ENCODE data around the gene SNX30. TPM values are rescaled to one million over a fixed set of nuclear protein-coding genes. Genes with fewer than 3 reads are reported as not detected.

SNX30 gene
- total RNA-seq, 1 experiment from 2014 or later = 6.9 TPM

DNA sequence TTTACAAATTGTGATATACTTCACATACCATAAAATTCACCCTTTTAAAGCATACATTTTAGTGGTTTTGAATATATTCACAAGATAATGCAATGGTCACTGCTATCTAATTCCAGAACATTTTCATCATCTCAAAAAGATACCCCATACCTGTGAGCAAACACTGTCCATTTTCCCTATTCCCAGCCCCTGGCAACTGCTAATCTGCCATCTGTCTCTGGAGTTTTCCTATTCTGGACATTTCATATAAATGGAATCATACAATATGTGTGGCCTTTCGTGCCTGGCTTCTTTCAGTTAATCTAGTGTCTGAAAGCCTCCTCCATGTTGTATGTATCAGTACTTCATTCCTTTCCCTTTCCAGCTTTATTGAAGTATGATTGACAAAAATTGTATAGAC, 14.7 kb downstream of the SNX30 start:
- intact Hi-C loops (cut with micrococcal nuclease; ENCODE audit: unreplicated experiment) = no loop called here
- Histone ChIP-seq H3K27me3 (ENCODE audit: control insufficient read depth, insufficient read depth, low read length) (no peaks in the 10 kb centered on the region), H3K4me3 (ENCODE audit: low read depth in 2 of 2, low read length in 2 of 2) (no peak overlapping the region), H3K9me3 (ENCODE audit: control insufficient read depth, insufficient read depth, low read depth, low read length) (no peaks in the 10 kb centered on the region), H3K4me1 (ENCODE audit: control insufficient read depth, insufficient read depth, low read length) (no peaks in the 10 kb centered on the region), H3K36me3 (ENCODE audit: control insufficient read depth, insufficient read depth, low read length) (no peaks in the 10 kb centered on the region), H3K27ac (ENCODE audit: low read length) (no peak overlapping the region)
- TF ChIP-seq TCF7L2 (IDR thresholded peaks at IDR 0.05; ENCODE audit: low read depth, low read length) (no peak), SIN3A (IDR thresholded peaks at IDR 0.05; ENCODE audit: borderline replicate concordance, insufficient read depth, low read depth, low read length) (no peak), POLR2AphosphoS5 (IDR thresholded peaks at IDR 0.05; ENCODE audit: low read depth, low read length) (no peak)
- TF ChIP-seq, protein P1, sequence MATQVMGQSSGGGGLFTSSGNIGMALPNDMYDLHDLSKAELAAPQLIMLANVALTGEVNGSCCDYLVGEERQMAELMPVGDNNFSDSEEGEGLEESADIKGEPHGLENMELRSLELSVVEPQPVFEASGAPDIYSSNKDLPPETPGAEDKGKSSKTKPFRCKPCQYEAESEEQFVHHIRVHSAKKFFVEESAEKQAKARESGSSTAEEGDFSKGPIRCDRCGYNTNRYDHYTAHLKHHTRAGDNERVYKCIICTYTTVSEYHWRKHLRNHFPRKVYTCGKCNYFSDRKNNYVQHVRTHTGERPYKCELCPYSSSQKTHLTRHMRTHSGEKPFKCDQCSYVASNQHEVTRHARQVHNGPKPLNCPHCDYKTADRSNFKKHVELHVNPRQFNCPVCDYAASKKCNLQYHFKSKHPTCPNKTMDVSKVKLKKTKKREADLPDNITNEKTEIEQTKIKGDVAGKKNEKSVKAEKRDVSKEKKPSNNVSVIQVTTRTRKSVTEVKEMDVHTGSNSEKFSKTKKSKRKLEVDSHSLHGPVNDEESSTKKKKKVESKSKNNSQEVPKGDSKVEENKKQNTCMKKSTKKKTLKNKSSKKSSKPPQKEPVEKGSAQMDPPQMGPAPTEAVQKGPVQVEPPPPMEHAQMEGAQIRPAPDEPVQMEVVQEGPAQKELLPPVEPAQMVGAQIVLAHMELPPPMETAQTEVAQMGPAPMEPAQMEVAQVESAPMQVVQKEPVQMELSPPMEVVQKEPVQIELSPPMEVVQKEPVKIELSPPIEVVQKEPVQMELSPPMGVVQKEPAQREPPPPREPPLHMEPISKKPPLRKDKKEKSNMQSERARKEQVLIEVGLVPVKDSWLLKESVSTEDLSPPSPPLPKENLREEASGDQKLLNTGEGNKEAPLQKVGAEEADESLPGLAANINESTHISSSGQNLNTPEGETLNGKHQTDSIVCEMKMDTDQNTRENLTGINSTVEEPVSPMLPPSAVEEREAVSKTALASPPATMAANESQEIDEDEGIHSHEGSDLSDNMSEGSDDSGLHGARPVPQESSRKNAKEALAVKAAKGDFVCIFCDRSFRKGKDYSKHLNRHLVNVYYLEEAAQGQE (IDR thresholded peaks at IDR 0.05; ENCODE audit: insufficient read depth in 1 of 2, low read depth in 2 of 2, low read length in 1 of 2) = no peak
- TF ChIP-seq, protein P2, sequence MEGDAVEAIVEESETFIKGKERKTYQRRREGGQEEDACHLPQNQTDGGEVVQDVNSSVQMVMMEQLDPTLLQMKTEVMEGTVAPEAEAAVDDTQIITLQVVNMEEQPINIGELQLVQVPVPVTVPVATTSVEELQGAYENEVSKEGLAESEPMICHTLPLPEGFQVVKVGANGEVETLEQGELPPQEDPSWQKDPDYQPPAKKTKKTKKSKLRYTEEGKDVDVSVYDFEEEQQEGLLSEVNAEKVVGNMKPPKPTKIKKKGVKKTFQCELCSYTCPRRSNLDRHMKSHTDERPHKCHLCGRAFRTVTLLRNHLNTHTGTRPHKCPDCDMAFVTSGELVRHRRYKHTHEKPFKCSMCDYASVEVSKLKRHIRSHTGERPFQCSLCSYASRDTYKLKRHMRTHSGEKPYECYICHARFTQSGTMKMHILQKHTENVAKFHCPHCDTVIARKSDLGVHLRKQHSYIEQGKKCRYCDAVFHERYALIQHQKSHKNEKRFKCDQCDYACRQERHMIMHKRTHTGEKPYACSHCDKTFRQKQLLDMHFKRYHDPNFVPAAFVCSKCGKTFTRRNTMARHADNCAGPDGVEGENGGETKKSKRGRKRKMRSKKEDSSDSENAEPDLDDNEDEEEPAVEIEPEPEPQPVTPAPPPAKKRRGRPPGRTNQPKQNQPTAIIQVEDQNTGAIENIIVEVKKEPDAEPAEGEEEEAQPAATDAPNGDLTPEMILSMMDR (IDR thresholded peaks at IDR 0.05) = no peak
- ChIA-PET POLR2A (no interaction called here), CTCF (no interaction called here)
- in situ Hi-C loops (cut with HindIII; ENCODE audit: low pct_unique_long_range_greater_than_20kb, low sequenced_read_pairs) = no loop called here
- no TSS peak for BruUV-seq (replicated peaks)
- ATAC-seq (no peak), DNase-seq (ENCODE audit: low read depth, low spot score) (no peak)

DNA sequence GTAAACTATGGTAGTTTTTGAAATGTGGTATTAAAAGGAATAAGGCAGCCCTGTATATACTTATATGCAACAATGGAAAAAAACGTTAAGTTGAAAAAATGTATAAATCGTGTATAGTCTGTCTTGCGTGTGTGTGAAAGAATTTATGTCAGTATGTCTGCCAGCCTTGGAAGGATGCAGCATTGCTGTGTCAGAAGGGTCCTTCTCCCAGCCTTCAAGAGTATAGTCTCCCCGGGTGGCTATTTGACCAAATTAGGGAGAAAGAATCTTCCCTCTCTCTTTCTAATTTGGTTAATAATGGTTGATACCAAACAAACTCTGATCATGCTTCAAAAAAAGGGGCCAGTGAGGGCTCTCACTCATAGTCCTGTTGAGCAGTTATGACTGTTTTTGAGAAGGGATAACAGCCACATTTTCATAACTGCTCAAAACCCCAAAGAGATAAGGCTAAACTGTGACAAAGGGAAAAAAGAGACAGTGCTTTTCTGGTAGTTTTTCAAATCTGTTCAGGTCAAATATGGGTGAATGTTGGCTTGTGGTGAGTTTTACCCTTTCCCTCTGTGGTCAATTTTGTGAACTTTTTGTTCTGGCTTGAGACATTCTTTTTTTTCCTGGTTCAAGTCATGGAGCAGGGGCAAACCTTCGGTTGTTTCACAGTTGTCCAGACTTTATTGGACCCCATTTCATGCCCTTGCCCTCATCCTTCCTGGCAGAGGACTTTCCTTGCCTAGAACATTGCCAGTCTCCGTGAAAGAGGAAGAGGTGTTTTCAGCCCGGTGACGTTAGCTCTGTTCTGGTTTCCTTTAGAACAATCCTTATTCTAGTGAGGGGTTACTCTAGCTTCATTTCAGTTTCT, 21.0 kb downstream of the SNX30 start:
- no peaks in the 10 kb centered on the region for H3K36me3 ChIP-seq (ENCODE audit: control insufficient read depth, insufficient read depth, low read length)
- H3K27ac ChIP-seq (ENCODE audit: low read length) = no peak overlapping the region
- CTCF ChIA-PET = no interaction called here
- H3K4me1 ChIP-seq (ENCODE audit: control insufficient read depth, insufficient read depth, low read length) = no peaks in the 10 kb centered on the region
- intact Hi-C loops (cut with micrococcal nuclease; ENCODE audit: unreplicated experiment) (no loop called here), in situ Hi-C loops (cut with HindIII; ENCODE audit: low pct_unique_long_range_greater_than_20kb, low sequenced_read_pairs) (no loop called here)
- no TSS peak for BruUV-seq (replicated peaks)
- TF ChIP-seq, protein P2 (IDR thresholded peaks at IDR 0.05) = no peak
- TF ChIP-seq SIN3A (IDR thresholded peaks at IDR 0.05; ENCODE audit: borderline replicate concordance, insufficient read depth, low read depth, low read length) (no peak), POLR2AphosphoS5 (IDR thresholded peaks at IDR 0.05; ENCODE audit: low read depth, low read length) (no peak), TCF7L2 (IDR thresholded peaks at IDR 0.05; ENCODE audit: low read depth, low read length) (no peak)
- TF ChIP-seq, protein P1 (IDR thresholded peaks at IDR 0.05; ENCODE audit: insufficient read depth in 1 of 2, low read depth in 2 of 2, low read length in 1 of 2) = no peak
- DNase-seq (ENCODE audit: low read depth, low spot score) (no peak), ATAC-seq (no peak)
- no peaks in the 10 kb centered on the region for H3K27me3 ChIP-seq (ENCODE audit: control insufficient read depth, insufficient read depth, low read length)
- no peaks in the 10 kb centered on the region for H3K9me3 ChIP-seq (ENCODE audit: control insufficient read depth, insufficient read depth, low read depth, low read length)
- H3K4me3 ChIP-seq (ENCODE audit: low read depth in 2 of 2, low read length in 2 of 2) = no peak overlapping the region
- POLR2A ChIA-PET = interaction anchor here (0.6 kb wide), 1 partner anchor 9 kb away, joined by 6 read pairs; no protein-coding TSS in a partner anchor

All from Panc1 (cell line).